Myocyte (in vitro differentiated cells): ENCODE data around the gene SLIRP. TPM values are rescaled to one million over a fixed set of nuclear protein-coding genes. Genes with fewer than 3 reads are reported as not detected.
"Not testable (repeated sequence)": the region's sequence is repeated elsewhere in the genome, so short reads cannot be mapped to it uniquely, and the experiment has no call there.

Source experiments
- DNase-seq: peaks from one replicate; pipeline ENCODE4 v3.0.0-alpha.2; 2012; ENCODE audit warnings: low read depth
- polyA plus RNA-seq: library from polyadenylated mRNA; unstranded; fragments of >200 nt; gene quantifications from one replicate; pipeline ENCODE4 v1.2.1, GENCODE V29; 2012; ENCODE audit warnings: missing spikeins
- total RNA-seq: library from RNA; depleted of rRNA; stranded (reverse); fragments of >200 nt; gene quantifications from 2 replicates; pipeline ENCODE4 v1.2.3, GENCODE V29; 2014

SLIRP gene
- total RNA-seq: 178 and 295 TPM in 2 replicates
- 194 TPM for polyA plus RNA-seq

DNA sequence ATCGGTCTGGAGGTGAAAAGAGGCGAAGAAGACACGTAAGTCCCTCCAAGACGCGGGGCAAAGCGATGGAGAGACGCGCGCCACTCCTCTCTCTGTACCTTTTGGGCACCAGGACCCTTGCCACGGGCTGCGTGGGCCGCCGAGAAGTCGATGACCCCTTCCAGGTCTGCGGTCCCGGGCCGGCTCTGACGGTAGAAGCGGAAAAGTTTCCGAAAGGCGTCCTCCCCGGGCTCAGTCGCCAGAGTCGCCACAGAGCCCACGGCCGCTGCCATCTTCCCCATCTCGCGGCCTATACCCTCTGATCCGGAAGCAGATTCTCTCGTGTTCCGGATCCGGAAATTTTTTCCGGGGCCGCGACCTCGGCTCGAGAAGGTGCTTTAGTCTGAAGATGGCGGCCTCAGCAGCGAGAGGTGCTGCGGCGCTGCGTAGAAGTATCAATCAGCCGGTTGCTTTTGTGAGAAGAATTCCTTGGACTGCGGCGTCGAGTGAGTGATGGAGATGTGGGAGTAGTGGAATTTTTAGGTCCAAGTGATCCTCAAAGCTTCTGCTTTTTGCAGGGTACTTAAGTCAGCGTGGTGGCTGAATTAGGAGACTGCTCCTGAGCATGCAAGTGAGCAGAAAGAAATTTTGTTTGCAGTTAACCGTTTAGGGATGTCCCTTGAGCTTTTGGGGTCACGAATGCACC lies at the start of gene SLIRP, which contains the start of gene ALKBH1:
SLIRP (plus strand) TSS at position 380 of the 685 bp plus-strand sequence; CDS start at position 389, 9 bp downstream.
ALKBH1 (minus strand) TSS at position 300 of the 685 bp plus-strand sequence; CDS start at position 281, 19 bp downstream.
- DNase-seq: peak; percentile 93

DNA sequence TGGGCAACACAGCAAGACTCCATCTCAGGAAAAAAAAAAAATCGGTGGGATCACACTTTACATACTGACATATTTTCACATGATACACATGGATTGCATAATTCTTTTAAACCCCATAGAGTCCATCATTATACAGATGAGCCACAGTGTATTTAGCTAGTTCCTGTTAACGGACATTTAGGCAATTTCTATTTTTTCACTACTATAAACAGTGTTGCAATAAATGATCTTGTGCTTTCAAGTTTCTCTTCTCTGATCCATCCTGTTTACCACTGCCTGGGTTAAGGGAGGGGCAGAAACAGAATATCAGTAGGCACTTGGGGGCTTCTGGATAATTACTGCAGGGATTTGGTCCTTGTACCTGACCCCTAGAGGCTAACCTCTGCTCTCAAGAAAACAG lies 48.1 kb upstream of the SLIRP start:
- DNase-seq: no peak

DNA sequence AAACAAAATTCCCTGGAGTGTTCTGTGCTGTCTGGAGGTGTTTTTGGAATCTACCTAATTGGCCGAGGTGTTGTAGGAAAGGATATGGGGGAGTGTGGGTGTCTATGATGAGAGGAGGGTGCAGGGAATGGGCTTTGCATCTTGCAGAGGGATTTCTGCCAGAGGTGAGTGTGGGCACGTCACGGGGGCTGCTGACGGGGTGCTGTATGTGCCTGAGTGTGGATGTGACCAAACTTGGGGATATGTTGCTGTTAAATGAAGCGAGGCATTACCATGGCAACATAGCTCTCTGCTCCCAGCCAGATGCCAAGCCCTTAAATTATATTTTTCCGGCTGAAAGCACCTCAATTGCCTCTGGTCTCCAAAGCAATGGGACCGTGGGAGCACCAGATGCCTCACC lies 47.1 kb upstream of the SLIRP start:
- DNase-seq: no peak

DNA sequence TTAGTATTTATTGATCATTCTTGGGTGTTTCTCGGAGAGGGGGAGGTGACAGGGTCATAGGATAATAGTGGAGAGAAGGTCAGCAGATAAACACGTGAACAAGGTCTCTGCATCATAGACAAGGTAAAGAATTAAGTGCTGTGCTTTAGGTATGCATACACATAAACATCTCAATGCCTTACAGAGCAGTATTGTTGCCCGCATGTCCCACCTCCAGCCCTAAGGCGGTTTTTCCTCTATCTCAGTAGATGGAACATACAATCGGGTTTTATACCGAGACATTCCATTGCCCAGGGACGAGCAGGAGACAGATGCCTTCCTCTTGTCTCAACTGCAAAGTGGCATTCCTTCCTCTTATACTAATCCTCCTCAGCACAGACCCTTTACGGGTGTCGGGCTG lies 46.3 kb upstream of the SLIRP start:
- not testable (repeated sequence) for DNase-seq

GRCh38 chr14:77663293-77663692 lies 44.6 kb upstream of the SLIRP start:
- DNase-seq: no peak

- no peak for DNase-seq
Observed at GRCh38 chr14:77667331-77667730, 40.6 kb upstream of the SLIRP start.

GRCh38 chr14:77673193-77673592 lies 34.7 kb upstream of the SLIRP start:
- DNase-seq: no peak

DNA sequence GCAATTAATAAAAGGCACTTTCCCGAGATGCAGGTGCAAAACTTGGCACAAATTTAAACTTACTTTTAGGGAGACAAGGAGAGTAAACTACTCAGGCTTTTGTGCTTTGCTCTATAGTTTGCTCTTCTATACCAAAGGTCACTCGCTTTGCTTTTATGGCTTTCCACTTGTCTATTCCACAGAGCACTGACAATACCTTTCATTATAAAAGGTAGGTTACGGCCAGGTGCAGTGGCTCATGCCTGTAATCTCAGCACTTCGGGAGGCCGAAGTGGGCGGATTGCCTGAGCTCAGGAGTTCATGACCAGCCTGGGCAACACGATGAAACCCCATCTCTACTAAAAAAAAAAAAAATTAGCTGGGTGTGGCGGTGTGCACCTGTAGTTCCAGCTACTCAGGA lies 33.0 kb upstream of the SLIRP start:
- DNase-seq: no peak

GRCh38 chr14:77681196-77682157 lies 26.4 kb upstream of the SLIRP start:
- peak; percentile 54 for DNase-seq

DNA sequence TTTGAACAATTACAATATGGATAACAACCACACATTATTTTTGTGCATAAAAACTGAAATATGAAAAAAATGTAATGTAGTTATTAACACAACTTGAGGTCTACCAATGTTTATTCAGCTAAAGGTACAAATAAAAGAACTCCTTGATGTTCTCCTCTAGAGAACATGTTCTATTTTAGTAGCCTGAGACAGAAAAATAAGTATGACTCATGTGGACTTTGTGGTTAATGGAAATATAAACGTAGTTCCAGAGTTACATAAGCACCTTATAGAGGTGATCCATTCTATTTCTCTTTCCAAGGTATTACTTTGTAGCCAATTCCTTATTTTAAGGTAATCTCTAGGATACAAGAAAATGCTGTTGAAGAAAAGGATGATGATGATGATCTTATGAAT lies 25.7 kb upstream of the SLIRP start:
- peak; percentile 27 for DNase-seq

DNA sequence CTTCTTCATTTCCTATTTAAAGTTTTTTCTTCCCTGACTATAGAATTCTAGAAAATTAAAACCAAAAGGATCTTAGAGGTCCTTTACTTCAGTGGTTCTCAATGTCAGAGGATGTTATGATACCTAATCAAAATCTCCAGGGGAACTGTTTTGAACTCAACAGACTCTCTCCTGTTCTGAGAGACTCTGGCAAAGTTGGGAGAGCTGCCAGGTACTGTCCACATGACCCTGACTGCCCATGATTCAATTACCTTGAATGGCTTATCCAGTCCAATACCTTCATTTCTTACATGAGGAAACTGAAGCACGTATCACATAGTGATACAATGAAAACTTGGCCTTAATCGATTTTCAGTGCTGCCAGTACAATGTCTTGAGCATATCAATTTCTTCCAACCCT lies 16.6 kb upstream of the SLIRP start:
- no peak for DNase-seq

GRCh38 chr14:77707355-77707723 lies 564 bp upstream of the SLIRP start:
- peak; percentile 57 for DNase-seq

GRCh38 chr14:77708749-77709148 lies 846 bp downstream of the SLIRP start:
- DNase-seq: peak; percentile 9

DNA sequence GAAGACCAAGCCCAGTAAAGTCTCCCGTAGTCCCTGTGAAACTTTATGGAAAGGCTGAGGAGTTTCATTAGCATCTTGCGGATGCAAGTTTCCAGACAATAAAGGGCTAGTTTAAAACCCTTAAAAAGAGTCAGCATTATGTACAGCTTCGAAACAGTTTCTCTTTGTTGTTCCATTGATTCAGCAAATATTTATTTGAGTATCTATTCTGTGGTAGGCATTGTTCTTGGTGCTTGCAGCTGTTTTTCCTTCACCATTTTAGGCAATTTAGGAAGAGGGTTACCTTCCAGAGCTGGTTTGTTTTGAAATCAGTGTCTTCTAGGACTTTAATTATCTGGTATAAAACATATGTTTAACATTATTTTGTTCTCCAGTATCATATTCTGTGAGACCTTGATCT lies 1.5 kb downstream of the SLIRP start:
- DNase-seq: no peak

GRCh38 chr14:77710364-77710763 lies 2.5 kb downstream of the SLIRP start:
- no peak for DNase-seq

- no peak for DNase-seq
Observed at GRCh38 chr14:77714926-77715325, 7.0 kb downstream of the SLIRP start.

GRCh38 chr14:77717608-77718305 lies 9.9 kb downstream of the SLIRP start:
- no peak for DNase-seq

DNA sequence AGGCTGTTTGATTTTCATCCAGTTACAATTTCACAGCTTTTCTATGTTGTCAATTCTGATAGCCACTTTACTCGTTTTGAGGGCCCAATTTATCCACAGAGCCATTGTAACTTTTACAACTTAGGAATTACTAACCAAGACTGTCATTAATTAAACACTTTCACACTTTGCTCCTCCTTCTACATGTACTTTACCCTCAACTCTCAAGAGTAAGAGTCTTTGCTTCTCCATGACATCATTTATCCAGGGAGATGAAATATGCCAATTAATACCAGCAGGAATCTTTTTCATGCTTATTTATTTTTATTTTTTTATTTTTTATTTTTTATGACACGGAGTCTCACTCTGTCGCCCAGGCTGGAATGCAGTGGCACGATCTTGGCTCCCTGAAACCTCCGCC lies 13.5 kb downstream of the SLIRP start:
- DNase-seq: no peak

DNA sequence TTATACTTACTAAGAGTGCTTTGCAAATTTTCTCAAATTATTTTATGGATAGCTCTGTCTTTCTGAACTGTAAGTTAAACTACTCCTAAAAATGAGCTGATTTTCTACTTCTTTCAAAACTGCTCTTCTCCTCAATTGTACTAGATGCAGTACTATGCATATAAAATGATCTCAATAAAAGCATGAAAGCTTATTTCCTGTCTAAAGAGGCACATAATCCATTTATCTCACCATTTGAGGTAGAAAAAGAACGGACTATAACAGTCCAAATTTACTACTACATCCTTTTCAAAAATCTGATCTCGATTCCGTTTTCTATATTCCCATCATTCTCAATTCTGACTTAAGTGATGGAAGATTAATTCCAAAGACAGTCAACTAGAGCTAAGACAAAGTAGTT lies 14.4 kb downstream of the SLIRP start:
- no peak for DNase-seq

GRCh38 chr14:77730976-77731497 lies 23.1 kb downstream of the SLIRP start:
- peak; percentile 9 for DNase-seq

- DNase-seq: peak; percentile 64
Observed at GRCh38 chr14:77738559-77739250, 30.8 kb downstream of the SLIRP start.
